ENCODE measurements around the gene MRNIP. TPM values are rescaled to one million over a fixed set of nuclear protein-coding genes. Genes with fewer than 3 reads are reported as not detected.

MRNIP gene
- polyA plus RNA-seq, 2 of the 4 experiments (the other 2 are of a cell fraction): 21.4 to 29.7 TPM

- TF ChIP-seq, protein P1, sequence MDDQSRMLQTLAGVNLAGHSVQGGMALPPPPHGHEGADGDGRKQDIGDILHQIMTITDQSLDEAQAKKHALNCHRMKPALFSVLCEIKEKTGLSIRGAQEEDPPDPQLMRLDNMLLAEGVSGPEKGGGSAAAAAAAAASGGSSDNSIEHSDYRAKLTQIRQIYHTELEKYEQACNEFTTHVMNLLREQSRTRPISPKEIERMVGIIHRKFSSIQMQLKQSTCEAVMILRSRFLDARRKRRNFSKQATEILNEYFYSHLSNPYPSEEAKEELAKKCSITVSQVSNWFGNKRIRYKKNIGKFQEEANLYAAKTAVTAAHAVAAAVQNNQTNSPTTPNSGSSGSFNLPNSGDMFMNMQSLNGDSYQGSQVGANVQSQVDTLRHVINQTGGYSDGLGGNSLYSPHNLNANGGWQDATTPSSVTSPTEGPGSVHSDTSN (IDR thresholded peaks at IDR 0.05): peak; percentile 54; the same call in 1 of the 2 replicates
- no peak for TF ChIP-seq NR3C1 (IDR thresholded peaks at IDR 0.05)
- TF ChIP-seq, protein P2, sequence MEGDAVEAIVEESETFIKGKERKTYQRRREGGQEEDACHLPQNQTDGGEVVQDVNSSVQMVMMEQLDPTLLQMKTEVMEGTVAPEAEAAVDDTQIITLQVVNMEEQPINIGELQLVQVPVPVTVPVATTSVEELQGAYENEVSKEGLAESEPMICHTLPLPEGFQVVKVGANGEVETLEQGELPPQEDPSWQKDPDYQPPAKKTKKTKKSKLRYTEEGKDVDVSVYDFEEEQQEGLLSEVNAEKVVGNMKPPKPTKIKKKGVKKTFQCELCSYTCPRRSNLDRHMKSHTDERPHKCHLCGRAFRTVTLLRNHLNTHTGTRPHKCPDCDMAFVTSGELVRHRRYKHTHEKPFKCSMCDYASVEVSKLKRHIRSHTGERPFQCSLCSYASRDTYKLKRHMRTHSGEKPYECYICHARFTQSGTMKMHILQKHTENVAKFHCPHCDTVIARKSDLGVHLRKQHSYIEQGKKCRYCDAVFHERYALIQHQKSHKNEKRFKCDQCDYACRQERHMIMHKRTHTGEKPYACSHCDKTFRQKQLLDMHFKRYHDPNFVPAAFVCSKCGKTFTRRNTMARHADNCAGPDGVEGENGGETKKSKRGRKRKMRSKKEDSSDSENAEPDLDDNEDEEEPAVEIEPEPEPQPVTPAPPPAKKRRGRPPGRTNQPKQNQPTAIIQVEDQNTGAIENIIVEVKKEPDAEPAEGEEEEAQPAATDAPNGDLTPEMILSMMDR (IDR thresholded peaks at IDR 0.05): no peak
- TF ChIP-seq HEYL (CRISPR knock-in tag; IDR thresholded peaks at IDR 0.05): no peak; the same call in 1 of the 2 replicates
- TF ChIP-seq NPAS2 (CRISPR knock-in tag; IDR thresholded peaks at IDR 0.05; ENCODE audit: borderline replicate concordance): 0 out of 2 replicates have a peak, but pooled peaks have one; percentile 2
- TF ChIP-seq JUN (IDR thresholded peaks at IDR 0.05): peak; percentile 99
- TF ChIP-seq CBX2 (IDR thresholded peaks at IDR 0.05; ENCODE audit: borderline replicate concordance, low read depth): no peak
- TF ChIP-seq HMGXB4 (CRISPR knock-in tag; IDR thresholded peaks at IDR 0.05; ENCODE audit: borderline replicate concordance): 0 out of 2 replicates have a peak, but pooled peaks have one; percentile 11
- peak; percentile 52; the same call in 1 of the 2 replicates for TF ChIP-seq REST (IDR thresholded peaks at IDR 0.05)
- no peak for TF ChIP-seq RNF2 (IDR thresholded peaks at IDR 0.05; ENCODE audit: borderline replicate concordance, low read depth)
- peak; percentile 99 for TF ChIP-seq NFE2L2 (conservative IDR thresholded peaks at IDR 0.05; ENCODE audit: low read length)
- TF ChIP-seq MAX (IDR thresholded peaks at IDR 0.05): peak; percentile 47
- no peak for TF ChIP-seq FOSL2 (IDR thresholded peaks at IDR 0.05)
- peak; percentile 62 for TF ChIP-seq FOSL2 (CRISPR knock-in tag; IDR thresholded peaks at IDR 0.05)
- TF ChIP-seq, protein P3, sequence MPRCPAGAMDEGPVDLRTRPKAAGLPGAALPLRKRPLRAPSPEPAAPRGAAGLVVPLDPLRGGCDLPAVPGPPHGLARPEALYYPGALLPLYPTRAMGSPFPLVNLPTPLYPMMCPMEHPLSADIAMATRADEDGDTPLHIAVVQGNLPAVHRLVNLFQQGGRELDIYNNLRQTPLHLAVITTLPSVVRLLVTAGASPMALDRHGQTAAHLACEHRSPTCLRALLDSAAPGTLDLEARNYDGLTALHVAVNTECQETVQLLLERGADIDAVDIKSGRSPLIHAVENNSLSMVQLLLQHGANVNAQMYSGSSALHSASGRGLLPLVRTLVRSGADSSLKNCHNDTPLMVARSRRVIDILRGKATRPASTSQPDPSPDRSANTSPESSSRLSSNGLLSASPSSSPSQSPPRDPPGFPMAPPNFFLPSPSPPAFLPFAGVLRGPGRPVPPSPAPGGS (IDR thresholded peaks at IDR 0.05): peak; percentile 99
These were observed 37.9 kb downstream of the MRNIP start, which contains the start of gene SQSTM1 (continued) for GRCh38 chr5:179820483-179821297.
